Loucy (cell line): ENCODE data around the gene OR10A4.
"Not testable (repeated sequence)": the region's sequence is repeated elsewhere in the genome, so short reads cannot be mapped to it uniquely, and the experiment has no call there.

Experiments
- H2AFZ ChIP-seq: fragments of 200-600 bp; sonication (generic); 2 replicates; pipeline ENCODE4 v1.6.0; 2016; ENCODE audit warnings: antibody characterized with exemption, mild to moderate bottlenecking, low read length, moderate library complexity
- H3F3A ChIP-seq: fragments of 200-600 bp; 2 replicates; pipeline ENCODE4 v1.6.0; 2016; ENCODE audit warnings: antibody characterized with exemption, low read depth, mild to moderate bottlenecking
- H3K27me3 ChIP-seq: fragments of 200-600 bp; sonication (generic); 2 replicates; pipeline ENCODE4 v1.6.1; 2014; ENCODE audit warnings: low read length, mild to moderate bottlenecking; ENCODE audit not compliant: insufficient read depth, poor library complexity, severe bottlenecking
- H3K36me3 ChIP-seq: fragments of 200-600 bp; sonication (generic); 2 replicates; pipeline ENCODE4 v1.6.1; 2016; ENCODE audit warnings: low read length; ENCODE audit not compliant: insufficient read depth
- H3K4me1 ChIP-seq: fragments of 200-600 bp; sonication (generic); 2 replicates; pipeline ENCODE4 v1.5.1; 2014; ENCODE audit warnings: low read length, mild to moderate bottlenecking; ENCODE audit not compliant: insufficient read depth, poor library complexity, severe bottlenecking
- H3K4me2 ChIP-seq: fragments of 200-600 bp; sonication (generic); 2 replicates; pipeline ENCODE4 v1.6.0; 2014; ENCODE audit warnings: antibody characterized with exemption, low read length, low read depth, mild to moderate bottlenecking; ENCODE audit not compliant: poor library complexity, severe bottlenecking
- H3K4me3 ChIP-seq: fragments of 200-600 bp; sonication (generic); 2 replicates; pipeline ENCODE4 v1.5.1; 2014; ENCODE audit warnings: low read length, mild to moderate bottlenecking, mixed read lengths; ENCODE audit not compliant: poor library complexity, severe bottlenecking
- H3K79me2 ChIP-seq: fragments of 200-600 bp; sonication (generic); 2 replicates; pipeline ENCODE4 v1.6.1; 2014; ENCODE audit warnings: low read length; ENCODE audit not compliant: insufficient read depth
- H3K9ac ChIP-seq: fragments of 200-600 bp; sonication (generic); 2 replicates; pipeline ENCODE4 v1.6.0; 2014; ENCODE audit warnings: mild to moderate bottlenecking, low read depth, low read length, moderate library complexity; ENCODE audit not compliant: poor library complexity, severe bottlenecking
- H3K9me2 ChIP-seq: fragments of 200-600 bp; sonication (generic); replicated peaks from 2 replicates; pipeline ENCODE4 v1.6.1; 2016; ENCODE audit warnings: low read depth, low read length, mixed read lengths
- H3K9me3 ChIP-seq: fragments of 200-600 bp; sonication (generic); 2 replicates; pipeline ENCODE4 v1.6.1; 2014; ENCODE audit warnings: mild to moderate bottlenecking, antibody characterized with exemption, low read length, low read depth; ENCODE audit not compliant: insufficient read depth
- H4K20me1 ChIP-seq: fragments of 200-600 bp; sonication (generic); 2 replicates; pipeline ENCODE4 v1.6.0; 2014; ENCODE audit warnings: antibody characterized with exemption, low read length, mild to moderate bottlenecking; ENCODE audit not compliant: insufficient read depth, poor library complexity, severe bottlenecking
- CTCF ChIP-seq: fragments of 200-600 bp; sonication (generic); conservative IDR thresholded peaks from 2 replicates; pipeline ENCODE4 v1.5.1; 2014; ENCODE audit warnings: mild to moderate bottlenecking, antibody characterized with exemption, low read length
- EZH2phosphoT487 ChIP-seq: fragments of 200-600 bp; IDR thresholded peaks from 2 replicates; pipeline ENCODE4 v1.6.1; 2018; ENCODE audit warnings: antibody characterized with exemption, mild to moderate bottlenecking, moderate library complexity, borderline replicate concordance

The OR10A4 gene

GRCh38 chr11:6844356-6844755 is 32.1 kb upstream of the OR10A4 start:
- Histone ChIP-seq H3K4me2 (no peak overlapping the region), H3K36me3 (no peaks in the 10 kb centered on the region), H3K9me2 (no peaks in the 10 kb centered on the region), H2AFZ (no peak overlapping the region), H3F3A (no peaks in the 10 kb centered on the region), H3K27me3 (no peaks in the 10 kb centered on the region), H3K4me1 (no peaks in the 10 kb centered on the region), H3K79me2 (no peaks in the 10 kb centered on the region), H3K9ac (no peak overlapping the region), H4K20me1 (no peaks in the 10 kb centered on the region), H3K4me3 (no peak overlapping the region), H3K9me3 (no peaks in the 10 kb centered on the region)
- TF ChIP-seq EZH2phosphoT487 (no peak), CTCF (no peak)

DNA sequence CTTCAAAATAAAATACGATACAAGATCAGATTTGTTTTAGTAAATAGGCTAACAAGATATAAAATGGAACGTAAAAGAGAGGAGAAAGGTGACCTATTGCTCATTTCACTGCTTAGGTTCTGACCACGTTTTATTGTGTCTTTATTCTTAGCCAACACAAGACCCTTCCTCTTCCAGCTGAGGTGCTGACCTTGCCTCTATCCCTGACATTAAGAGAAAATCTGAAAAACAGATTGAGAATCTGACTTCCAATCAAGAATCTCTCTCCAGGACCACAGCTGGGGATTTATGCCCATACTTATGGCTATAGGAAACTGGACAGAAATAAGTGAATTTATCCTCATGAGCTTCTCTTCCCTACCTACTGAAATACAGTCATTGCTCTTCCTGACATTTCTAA is 31.0 kb upstream of the OR10A4 start, which contains the start of gene OR10A5:
Gene OR10A5 (plus strand): TSS at position 301 of the 400 bp plus-strand sequence. CDS start 0 bp downstream, at position 301.
- H3K4me2 ChIP-seq: no peak within 1 kb of the TSS
- no peak within 1 kb of the TSS for H3K9ac ChIP-seq
- H3K9me2 ChIP-seq: no peaks in the 10 kb centered on the region
- H3F3A ChIP-seq: no peaks in the 10 kb centered on the region
- H3K9me3 ChIP-seq: no peaks in the 10 kb centered on the region
- no peaks in the 10 kb centered on the region for H4K20me1 ChIP-seq
- H3K4me3 ChIP-seq: no peak within 1 kb of the TSS
- H3K79me2 ChIP-seq: no peaks in the 10 kb centered on the region
- H3K27me3 ChIP-seq: no peaks in the 10 kb centered on the region
- no peaks in the 10 kb centered on the region for H3K4me1 ChIP-seq
- no peak for TF ChIP-seq CTCF
- no peak for TF ChIP-seq EZH2phosphoT487
- H3K36me3 ChIP-seq: no peaks in the 10 kb centered on the region
- H2AFZ ChIP-seq: no peak within 1 kb of the TSS

GRCh38 chr11:6850526-6850925 is 25.9 kb upstream of the OR10A4 start:
- Histone ChIP-seq H3K36me3 (no peaks in the 10 kb centered on the region), H3K27me3 (no peaks in the 10 kb centered on the region), H3K9me2 (no peaks in the 10 kb centered on the region), H3K9me3 (no peaks in the 10 kb centered on the region), H2AFZ (no peak overlapping the region), H3K4me1 (no peaks in the 10 kb centered on the region), H3K79me2 (no peaks in the 10 kb centered on the region), H3F3A (no peaks in the 10 kb centered on the region), H3K4me2 (no peak overlapping the region), H3K9ac (no peak overlapping the region), H3K4me3 (no peak overlapping the region), H4K20me1 (no peaks in the 10 kb centered on the region)
- TF ChIP-seq EZH2phosphoT487: no peak

- H3K4me1 ChIP-seq, H3K9me3 ChIP-seq, H3K4me3 ChIP-seq, H3K4me2 ChIP-seq, H4K20me1 ChIP-seq, H3K79me2 ChIP-seq, H3K36me3 ChIP-seq, H3K9ac ChIP-seq, H2AFZ ChIP-seq, H3K9me2 ChIP-seq, H3K27me3 ChIP-seq, H3F3A ChIP-seq: not testable (repeated sequence)
Observed at GRCh38 chr11:6854801-6855200, 21.6 kb upstream of the OR10A4 start.
